GM18867 (cell line): ENCODE data around the gene PEAK1.
"Not testable (repeated sequence)": the region's sequence is repeated elsewhere in the genome, so short reads cannot be mapped to it uniquely, and the experiment has no call there.

Source experiments
- ATAC-seq: cut with Tn5 transposase; IDR thresholded peaks from one replicate; pipeline ENCODE4 v1.9.1; 2021; ENCODE audit warnings: mild to moderate bottlenecking, moderate library complexity; ENCODE audit not compliant: unreplicated experiment

PEAK1 gene

DNA sequence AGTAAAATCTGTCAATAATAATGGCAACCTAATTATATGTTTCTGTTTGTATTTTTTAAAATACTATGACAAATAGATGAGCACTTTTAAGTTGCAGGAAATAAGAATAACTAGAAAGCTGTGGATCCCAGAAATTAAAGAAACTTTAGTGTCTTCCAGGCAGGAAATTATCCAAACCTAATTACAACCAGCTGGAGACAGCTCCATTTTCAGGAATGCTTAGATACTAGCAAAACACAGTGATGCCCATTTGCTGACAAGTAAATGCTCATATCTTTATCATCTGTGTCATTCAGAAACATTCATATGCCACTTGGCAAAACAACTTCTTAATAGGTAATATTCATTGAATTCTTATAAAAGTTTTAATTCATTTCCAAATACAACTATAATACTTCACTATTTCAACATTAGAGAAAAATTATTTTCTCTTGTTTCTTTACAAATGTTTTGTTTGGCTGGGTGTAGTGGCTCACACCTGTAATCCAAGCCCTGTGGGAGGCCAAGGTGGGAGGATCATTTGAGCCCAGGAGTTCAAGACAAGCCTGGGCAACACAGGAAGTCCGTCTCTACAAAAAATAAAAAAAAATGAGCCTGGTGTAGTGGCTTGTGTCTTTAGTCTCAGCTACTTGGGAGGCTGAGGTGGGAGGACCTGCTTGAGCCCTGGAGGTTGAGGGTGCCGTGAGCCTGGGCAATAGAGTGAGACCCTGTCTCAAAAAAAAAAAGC, 179.9 kb downstream of the PEAK1 start:
- ATAC-seq: no peak

DNA sequence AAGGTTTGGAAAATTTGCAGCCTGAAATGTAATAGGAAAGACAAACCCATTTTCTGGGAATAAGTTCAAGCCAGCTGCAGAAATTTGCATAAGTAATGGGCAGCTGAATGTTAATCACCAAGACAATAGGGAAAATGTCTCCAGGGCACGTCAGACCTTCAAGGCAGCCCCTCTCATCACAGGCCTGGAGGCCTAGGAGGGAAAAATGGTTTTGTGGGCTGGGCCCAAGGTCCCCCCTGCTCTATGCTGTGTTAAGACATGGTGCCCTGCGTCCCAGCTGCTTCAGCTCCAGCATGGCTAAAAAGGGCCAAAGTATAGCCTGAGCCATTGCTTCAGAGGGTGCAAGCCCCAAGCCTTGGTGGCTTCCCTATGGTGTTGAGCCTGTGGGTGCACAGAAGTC, 184.3 kb downstream of the PEAK1 start:
- no peak for ATAC-seq

DNA sequence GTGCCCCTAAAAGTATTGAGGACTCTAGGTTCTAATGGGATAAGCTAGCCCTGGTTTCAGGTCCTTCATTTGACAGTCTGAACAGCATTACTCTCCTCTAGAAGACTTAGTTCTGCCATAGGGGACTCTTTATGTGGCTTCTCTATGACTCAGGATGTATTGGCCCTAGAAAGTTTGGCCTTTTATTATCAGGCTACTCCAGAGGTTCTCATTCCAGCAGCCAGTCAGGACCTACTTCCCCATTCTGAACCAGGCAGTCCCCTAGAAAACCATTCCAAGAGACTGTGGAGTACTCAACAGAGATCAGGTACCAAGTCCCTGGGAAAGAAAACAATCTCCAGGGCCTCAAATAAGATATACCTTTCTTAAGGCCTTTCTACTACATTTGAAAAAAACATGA, 191.1 kb downstream of the PEAK1 start:
- ATAC-seq: no peak

DNA sequence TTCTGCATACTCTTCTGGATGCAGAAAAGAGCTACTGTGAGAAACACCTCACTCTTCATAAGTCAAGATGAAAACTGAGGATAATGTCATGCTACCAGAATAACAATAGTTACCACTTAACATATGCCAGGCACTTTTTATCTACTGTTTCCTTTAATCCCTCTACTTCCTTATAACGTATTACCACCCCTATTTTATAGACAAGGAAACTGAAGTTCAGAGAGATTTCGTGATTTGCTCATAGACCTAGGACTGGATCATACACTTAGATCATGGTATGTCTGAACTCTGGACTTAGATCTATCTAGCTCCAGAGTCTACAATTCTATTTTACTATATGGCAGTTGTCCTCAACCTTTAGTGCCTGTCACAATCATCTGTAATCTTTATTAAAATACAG, 193.3 kb downstream of the PEAK1 start:
- no peak for ATAC-seq

DNA sequence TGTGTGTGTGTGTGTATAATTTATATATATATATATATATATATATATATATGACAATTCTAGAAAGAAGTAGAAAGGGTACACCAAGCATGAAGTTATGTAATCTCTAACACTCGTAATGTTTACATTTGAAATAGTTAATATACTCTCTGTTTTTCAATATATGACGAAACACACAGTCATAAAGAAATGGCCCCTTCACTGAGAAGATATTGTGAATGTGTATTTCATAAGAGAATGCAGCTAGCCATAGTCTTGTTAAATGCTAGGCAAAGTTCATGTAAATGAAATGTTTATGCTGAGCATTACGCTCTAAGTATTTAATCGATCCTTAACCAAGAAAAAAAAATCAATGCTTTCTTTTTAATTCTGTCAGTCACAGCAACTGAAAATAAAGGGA, 194.3 kb downstream of the PEAK1 start:
- no peak for ATAC-seq

DNA sequence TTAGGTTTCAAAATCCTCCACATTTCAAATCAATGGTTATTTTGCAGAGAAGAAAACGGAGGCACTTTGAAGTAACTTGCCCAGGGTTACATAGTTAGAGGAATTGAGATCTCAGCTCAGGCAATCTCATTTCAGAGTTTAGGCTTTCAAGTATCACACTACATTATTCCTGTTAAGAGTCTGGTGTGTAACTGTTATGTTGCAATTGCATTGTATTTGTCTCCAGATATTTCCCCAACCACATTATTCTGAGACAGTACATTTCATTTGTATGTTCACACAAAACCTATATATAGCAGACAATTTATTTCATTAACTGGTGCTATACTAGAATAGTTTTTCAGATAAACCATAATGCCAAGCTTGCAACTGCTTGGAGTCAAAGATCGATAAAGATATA, 194.8 kb downstream of the PEAK1 start:
- ATAC-seq: no peak

DNA sequence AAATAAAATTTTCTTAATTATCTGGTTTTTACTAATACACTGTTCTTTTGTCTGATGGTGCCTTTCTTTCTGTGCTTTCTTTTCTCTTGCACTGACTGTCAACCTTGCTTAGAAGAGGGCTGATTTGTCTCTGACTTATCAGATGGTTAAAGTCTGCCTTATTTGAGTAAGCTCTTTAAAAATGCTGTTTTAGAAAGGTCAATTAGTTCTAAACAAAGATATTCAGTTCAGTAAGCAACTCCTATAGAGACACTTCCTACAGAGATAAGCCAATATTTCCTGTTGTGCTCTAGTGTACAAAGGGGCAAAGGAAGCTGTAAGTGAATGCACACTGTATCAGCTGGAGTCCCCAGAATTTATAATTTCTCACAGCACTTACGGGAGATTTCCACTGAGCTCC, 195.6 kb downstream of the PEAK1 start:
- no peak for ATAC-seq

DNA sequence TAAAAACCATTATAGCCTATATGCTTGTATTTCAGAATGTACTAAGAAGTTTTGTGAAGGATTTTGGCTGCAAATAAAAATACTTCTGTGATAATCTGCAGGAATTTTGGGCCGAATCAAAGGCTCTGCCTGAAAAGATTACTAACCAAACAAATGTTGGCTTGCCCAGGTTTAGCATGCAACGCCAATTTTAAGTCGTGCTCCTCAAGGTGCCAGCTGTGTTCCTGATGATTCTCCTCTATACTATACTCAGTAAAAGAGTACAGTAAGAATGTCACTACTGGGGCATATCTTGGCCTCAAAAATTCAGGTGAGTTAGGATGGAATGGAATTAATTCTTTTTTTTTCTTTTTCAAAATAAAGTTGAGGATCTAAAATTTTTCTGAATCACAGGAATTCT, 198.2 kb downstream of the PEAK1 start:
- no peak for ATAC-seq

DNA sequence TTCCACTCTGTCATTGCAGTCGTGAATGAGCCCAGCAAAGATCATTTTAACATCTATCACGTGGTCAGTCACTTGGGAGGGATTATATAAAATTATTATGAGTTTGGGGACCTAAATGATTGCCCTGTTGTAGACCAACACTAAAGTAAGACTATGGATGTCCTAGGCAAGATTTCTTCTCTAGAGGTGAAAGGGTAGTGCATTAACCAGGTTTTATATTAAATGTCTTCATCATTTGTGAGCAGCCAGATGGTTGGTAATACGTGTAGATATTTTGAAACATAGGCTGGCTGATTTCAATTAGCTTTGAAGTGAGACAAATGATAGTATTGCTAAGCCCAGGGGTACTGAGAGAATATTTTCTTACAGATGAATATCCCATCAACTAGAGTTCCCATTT, 198.7 kb downstream of the PEAK1 start:
- ATAC-seq: no peak

DNA sequence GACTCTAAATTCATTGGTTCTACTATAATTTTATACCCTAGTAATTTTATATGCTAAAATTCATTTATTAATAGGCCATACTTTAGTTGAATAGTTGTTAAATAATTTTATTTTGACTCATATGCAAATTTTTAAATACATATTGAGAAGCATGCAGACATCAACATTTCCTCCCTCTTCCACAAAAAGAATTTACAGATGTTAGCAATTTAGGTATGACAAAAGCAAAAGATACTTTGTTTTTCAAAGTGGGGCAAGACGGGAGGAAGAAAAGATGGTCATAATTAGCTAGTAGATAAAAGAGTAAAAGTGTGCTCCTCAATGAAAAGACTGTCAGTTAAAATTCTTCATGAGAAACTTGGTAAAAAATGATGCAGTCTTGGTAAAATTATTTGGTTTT, 200.1 kb downstream of the PEAK1 start:
- no peak for ATAC-seq

DNA sequence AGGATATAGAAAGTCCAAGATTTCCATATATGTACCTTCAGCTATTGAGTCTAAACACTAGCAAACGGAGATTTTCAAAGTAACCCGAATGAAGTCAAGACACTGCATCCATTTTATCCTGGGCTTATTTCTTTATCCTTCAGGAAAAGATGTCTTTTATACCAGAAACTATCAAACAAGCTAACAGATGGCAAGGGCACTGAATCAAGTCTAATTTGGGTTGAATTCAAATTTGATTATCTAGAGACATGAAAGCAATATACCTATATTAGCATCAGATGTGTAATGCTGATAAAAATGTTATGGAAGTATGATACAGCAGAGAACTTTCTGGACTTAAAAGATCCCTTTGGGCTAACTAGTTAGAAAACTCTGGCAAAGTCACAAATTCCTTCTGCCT, 210.7 kb downstream of the PEAK1 start:
- no peak for ATAC-seq

DNA sequence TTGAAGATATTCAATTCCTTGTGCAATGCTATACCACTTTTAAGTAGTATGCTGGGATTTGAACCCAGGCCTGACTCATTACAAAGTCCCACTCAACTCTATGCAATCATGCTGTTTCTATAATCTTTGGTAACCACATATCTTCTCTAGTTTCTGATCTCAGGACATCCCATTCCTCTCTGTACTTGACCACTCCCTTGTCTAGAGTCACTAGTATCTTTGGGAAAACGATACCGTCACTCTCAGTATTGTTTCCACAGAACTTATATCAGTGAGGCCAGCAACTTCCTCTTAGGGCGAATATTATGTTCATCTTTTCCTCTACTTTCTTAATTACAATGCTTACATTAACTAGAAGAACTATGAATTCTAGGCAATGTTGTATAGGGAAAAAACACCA, 211.7 kb downstream of the PEAK1 start:
- no peak for ATAC-seq

DNA sequence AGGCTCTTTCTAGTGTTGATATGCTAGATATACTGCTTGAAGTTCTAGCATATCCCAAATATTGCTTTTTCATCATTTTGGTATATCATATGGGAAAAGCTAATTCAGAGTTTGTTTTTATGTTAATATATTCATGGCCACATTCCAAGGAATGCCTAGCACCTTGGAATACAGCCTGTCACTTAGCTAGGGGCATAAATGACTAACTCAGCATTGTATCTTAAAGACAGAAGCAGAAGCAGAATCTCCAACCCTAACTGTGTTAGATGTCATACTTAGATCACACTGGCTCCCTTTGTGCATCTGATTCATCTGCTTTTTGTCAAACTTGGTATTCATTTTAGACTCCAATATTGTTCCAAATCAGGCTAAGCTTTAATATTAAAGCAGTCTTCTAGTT, 218.2 kb downstream of the PEAK1 start:
- ATAC-seq: no peak

DNA sequence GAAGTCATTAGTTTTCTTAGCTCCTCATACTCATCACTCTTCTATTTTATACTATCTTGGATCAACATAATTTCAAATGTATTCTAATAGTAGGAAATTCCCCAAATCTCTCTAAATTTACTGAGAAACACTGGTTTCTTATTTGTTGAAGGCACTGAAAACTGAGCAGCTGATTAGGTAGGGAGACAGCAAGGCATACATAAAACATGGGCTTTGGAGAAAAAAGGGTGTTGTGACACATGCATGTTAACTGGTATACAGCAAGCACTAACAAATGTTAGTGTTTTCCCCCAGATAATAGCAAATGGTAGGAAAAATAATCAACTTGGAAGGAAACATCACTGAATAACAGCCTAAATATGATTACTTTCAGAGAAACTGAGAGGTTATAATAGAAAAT, 223.5 kb downstream of the PEAK1 start:
- no peak for ATAC-seq

DNA sequence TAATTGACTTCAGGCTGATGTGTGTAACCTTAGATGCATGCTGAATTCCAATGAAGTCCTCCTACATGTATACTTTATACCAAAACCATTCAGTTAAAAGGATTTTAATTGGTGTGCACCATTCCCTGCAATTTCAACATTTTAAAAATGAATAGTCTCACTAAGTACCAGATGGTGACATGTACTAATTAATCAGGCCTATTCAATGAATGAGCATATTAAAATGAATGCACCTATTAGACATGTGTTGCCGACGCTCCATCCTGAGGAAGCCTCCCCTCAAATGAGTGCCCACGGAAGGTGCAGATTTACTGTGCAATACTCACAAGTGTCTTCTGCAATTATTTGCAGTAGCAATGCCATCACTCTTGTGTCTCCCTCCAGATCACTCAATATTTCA, 224.3 kb downstream of the PEAK1 start:
- no peak for ATAC-seq

DNA sequence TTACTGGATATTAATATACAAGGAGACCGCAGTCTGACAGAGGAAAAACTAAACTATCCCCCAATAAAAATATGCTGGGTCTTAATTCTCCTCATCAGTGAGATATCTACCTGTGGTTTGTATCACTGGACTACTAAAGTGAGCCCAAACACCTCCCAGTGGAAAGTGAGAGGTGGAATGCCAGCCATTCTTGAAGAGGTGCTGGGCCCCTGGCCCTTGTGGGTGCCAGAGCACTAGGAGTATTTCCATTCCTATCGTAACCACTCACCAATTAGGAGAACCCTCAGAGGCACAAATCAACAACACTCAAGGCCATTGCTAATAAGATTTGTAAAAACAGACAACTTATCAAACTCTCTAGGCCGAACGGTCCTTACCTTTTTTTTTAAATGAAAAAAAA, 227.5 kb downstream of the PEAK1 start:
- no peak for ATAC-seq

DNA sequence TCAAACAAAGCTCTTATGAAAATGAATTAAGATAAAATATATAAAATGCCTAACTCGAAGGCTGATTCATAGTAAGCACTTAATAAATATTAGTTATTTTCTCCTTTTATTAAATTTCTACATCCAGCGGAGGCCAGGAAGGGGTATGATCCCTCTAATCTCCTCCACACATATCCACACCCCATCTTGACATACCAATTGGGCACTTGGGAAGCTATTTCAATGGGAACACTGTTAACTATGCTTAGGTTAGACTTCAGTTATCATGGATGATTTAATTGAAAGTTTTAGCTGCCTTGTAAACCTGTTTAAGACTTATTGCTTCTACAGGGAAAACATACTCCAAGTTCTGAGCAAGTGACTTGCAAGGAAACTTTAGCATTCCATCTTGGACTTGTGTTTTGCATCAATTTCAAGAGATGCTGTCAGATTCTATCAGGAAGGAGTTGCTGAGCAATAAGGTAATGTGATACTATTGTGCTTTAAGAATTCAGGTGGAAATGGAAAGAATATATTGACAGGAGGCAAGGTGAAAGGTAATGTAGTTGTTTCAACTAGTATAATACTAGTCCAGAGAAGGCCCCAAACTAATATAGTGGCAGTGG, 228.6 kb downstream of the PEAK1 start:
- ATAC-seq: no peak

DNA sequence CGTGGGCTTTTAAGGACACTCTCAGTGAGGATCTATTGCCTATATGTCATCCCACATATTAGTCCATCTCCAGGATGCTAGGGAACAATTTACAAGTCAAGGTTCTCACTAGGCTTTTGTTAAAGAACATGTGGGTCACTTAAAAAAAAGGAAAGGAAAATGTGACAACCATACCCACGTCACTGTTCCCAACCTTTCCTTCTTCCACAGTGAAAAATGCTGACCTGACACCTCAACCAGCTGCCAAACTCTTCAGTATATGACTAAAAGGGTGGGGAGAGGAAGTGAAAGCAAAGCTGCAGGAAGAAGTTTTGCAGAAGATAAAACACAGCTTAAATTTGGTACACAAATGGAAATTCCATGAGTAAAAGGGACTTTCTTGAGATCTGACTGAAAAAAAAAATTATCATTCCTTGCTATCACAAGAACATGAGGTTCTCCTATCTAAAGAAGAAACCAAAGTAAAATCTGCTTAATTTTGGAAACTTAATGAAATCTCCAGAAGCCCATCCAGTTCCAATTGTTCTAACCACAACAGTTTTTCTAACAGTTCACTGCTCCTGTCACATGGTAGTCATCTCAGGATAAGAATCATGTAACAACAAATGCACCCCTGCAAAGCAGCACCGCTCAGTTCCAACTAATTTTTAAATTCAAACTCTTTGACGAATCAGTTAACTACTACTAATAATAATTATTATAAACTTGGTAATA, 232.0 kb downstream of the PEAK1 start:
- ATAC-seq: no peak

DNA sequence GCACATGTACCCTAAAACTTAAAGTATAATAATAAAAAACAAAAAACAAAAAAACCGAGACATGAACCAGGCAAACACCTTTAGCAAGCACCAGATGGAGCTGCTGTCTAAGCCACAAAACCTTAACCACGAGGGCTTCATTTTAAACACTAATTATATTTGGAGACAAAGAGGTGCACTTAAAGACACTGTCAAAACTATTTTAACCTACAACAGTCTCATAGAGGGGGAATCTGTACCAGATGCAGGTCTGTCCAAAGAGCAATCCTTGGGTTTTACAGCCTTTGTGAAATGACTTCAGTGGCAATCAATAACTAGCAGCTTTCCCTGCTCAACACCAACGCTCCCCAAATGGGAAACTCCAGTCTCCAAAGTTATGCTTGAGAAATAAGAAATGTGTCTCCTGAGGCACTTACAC, 233.3 kb downstream of the PEAK1 start:
- no peak for ATAC-seq

DNA sequence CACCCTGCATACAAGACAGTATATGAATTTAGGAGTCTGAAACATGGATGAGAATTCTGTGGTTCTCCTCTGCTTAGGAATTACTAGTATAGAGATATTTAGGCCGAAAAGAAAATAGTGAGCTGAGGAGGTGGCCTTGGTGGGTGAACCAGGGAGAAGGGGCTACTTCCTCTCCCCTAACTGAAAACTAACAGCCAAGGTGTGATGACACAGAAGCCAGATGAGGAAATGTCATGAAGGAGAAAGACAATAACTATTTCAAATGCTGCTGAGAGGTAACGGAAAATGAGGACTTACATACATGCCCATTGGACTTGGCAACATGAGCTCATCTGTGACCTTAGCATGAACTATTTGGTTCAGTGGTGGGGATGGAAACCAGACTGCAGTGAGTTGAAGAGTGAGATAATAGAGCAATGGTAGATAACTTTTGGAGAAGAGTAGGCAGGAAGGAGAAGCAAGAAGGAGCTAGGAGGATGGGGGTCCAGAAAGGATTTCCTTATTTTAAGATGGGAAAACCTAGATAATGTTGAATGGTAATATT, 234.6 kb downstream of the PEAK1 start:
- no peak for ATAC-seq

DNA sequence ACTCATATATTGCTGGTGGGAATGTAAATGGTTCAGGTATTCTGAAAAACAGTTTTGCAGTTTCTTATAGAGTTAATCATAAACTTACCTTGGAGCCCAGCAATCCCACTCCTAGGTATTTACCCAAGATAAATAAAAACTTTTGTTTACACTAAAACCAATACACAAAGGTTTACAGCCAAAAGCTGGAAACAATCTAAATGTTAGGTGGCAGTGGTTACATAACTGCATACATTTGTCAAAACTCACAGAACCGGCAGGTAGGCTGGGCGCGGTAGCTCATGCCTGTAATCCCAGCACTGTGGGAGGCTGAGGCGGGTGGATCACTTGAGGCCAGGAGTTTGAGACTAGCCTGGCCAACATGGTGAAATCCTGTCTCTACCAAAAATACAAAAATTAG, 235.6 kb downstream of the PEAK1 start:
- not testable (repeated sequence) for ATAC-seq

DNA sequence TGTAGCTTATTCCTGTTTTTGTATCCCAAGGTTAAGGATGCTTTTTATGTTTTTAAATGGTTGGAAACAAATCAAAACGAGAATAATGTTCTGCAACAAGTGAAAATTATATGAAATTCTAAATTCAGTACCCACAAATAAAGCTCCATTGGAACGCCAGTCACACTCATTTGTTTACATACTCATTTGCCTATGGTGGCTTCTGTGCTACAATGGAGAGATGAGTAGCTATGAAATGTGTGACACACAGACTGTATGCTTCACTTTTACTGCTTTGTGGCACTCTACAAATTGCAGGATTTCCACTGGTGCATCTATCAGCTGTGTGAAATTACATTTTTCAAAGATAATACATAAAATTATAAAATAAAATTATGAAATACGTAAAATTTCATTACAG, 236.8 kb downstream of the PEAK1 start:
- no peak for ATAC-seq
